Esophagus muscularis mucosa (tissue), 4 donors: ENCODE data around the gene IKZF1.

Experiments
- EP300 ChIP-seq: sonication (generic); formaldehyde crosslinking; IDR thresholded peaks from one replicate; pipeline ENCODE4 v1.6.1; 2017; ENCODE audit warnings: antibody characterized with exemption
- POLR2A ChIP-seq: fragments of 450-650 bp; IDR thresholded peaks from one replicate; pipeline ENCODE4 v1.6.1; 2017; ENCODE audit warnings: antibody characterized with exemption, moderate library complexity, mild to moderate bottlenecking, low read depth
- POLR2AphosphoS5 ChIP-seq, 2 donors: sonication (generic); formaldehyde crosslinking; IDR thresholded peaks; one replicate each; pipeline ENCODE4 v1.6.1; 2017; ENCODE audit warnings: antibody characterized with exemption in 2 of 2
- TF ChIP-seq, protein P1 (sequence below), 3 experiments: fragments of 200-600 bp in 2 of 3; fragments of 450-650 bp in 1 of 3; sonication (generic) in 2 of 3; IDR thresholded peaks; one replicate each; pipeline ENCODE4 v1.5.1; 2017 to 2019; ENCODE audit warnings: antibody characterized with exemption in 3 of 3, mild to moderate bottlenecking in 2 of 3, moderate library complexity in 1 of 3

DNA sequence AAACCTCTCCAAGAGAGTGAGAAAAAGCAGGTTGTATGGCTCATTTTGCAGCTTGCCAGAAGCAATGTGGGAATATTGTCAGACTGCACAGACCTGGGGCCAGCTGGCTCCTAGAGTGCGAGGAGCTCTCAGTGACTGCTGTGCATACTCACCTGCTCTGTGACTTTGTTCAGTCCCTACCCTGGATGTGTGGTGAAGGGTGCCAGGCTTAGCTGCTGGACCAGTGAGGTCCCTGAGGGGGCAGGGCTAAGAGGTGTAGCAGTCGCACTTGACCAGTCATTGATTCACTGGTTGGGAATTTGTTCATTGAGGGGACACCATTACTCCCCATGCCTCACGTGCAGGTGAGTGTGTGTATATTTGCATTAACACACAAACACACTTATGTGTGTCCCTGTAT lies 60.1 kb downstream of the IKZF1 start:
- TF ChIP-seq, protein P1, sequence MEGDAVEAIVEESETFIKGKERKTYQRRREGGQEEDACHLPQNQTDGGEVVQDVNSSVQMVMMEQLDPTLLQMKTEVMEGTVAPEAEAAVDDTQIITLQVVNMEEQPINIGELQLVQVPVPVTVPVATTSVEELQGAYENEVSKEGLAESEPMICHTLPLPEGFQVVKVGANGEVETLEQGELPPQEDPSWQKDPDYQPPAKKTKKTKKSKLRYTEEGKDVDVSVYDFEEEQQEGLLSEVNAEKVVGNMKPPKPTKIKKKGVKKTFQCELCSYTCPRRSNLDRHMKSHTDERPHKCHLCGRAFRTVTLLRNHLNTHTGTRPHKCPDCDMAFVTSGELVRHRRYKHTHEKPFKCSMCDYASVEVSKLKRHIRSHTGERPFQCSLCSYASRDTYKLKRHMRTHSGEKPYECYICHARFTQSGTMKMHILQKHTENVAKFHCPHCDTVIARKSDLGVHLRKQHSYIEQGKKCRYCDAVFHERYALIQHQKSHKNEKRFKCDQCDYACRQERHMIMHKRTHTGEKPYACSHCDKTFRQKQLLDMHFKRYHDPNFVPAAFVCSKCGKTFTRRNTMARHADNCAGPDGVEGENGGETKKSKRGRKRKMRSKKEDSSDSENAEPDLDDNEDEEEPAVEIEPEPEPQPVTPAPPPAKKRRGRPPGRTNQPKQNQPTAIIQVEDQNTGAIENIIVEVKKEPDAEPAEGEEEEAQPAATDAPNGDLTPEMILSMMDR (IDR thresholded peaks at IDR 0.05), result no peak
- TF ChIP-seq EP300 (no peak), POLR2A (no peak), POLR2AphosphoS5 (IDR thresholded peaks at IDR 0.05) (no peak)
